HS-5 (cell line): ENCODE measurements around the gene LIPA.
"Not testable (repeated sequence)": the region's sequence is repeated elsewhere in the genome, so short reads cannot be mapped to it uniquely, and the experiment has no call there.

Experiments used
- DNase-seq: peaks from one replicate; pipeline ENCODE4 v3.0.0-alpha.2; 2012; ENCODE audit warnings: low read depth

LIPA gene

GRCh38 chr10:89270153-89270483 lies 18.5 kb upstream of the LIPA start:
- DNase-seq: no peak

- no peak for DNase-seq
Measured at GRCh38 chr10:89269433-89270152, 18.0 kb upstream of the LIPA start.

GRCh38 chr10:89266721-89267453 lies 15.3 kb upstream of the LIPA start:
- no peak for DNase-seq

DNA sequence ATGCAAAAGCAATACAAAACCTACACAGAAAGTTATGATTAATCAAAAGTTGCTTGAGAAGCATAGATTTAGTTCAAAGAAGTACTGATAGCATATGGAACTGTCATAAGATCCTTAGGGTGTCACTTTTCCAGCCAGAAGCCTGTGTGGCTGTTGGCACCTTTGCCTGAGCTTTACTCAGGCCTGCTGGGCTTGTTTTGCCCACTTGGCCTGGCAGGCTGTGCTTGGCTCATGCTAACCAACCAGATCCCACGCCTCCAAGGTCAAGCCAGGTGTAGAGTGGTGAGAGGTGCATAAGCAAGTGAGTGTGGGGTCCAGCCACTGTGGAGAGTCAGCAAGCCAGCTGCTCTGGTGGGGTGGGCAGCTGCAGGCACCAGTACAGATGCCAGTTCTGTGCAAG lies 12.0 kb upstream of the LIPA start:
- no peak for DNase-seq

DNA sequence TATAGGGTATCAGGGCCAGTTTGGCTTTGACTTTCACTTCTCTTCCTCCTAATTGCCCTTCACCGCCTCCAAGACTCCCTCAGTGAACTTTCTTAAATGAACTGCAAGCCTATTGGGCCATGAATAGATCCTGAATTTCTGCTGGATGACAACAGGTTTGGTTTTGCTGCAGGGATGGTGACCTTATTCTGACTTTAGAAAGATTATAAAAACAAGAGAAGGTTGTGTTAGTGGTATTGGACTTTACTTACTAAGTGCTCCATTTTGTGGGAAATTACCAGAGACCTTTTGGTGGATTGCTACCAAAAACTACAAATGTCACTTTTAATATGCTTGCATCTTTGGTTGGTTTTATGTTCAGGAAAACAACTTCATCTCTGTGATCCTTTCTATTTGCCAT lies 11.5 kb upstream of the LIPA start:
- DNase-seq: no peak

- peak; percentile 50 for DNase-seq
Measured at GRCh38 chr10:89262086-89263051, 10.8 kb upstream of the LIPA start.

- DNase-seq: no peak
Measured at GRCh38 chr10:89258881-89259280, 7.3 kb upstream of the LIPA start.

GRCh38 chr10:89257581-89257980 lies 6.0 kb upstream of the LIPA start:
- DNase-seq: no peak

DNA sequence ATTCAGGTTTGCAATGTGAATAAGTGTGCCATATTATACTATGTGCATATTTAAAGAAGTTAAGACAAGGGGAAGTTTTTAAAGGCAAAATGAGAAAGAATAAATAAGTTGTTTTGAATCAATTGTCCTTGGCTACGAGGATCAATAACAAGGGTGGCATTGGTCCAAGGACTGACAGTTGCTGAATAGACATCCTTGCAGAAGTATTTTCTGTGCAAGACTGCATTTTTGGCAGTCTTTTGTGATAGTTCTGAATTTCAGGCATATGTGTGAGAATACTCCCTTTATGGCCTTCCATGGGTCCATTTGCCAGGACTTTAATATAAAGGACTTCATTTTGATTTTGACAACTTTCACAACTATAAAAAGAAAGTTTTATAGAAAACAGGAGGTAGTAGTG lies 5.4 kb upstream of the LIPA start:
- no peak for DNase-seq

GRCh38 chr10:89256340-89256739 lies 4.8 kb upstream of the LIPA start:
- no peak for DNase-seq

DNA sequence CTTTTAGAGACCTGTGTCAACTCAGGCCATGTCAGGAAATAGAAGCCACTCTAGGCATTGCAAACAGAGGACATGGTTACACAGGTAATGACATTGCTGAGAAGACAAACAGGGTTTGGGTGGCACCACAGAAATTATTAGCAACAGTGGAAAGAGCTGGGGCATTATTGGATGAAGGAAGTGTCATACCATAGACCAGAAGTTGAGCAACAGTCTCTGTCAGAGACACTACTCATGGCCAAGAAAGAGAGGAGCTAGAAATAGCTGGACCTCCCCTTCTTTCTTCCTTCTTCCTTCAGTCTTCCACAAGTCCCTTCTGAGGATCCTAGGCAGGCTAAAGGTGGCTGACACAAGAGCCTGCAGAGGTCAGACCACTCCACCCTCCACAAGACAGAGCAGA lies 4.2 kb upstream of the LIPA start:
- no peak for DNase-seq

DNA sequence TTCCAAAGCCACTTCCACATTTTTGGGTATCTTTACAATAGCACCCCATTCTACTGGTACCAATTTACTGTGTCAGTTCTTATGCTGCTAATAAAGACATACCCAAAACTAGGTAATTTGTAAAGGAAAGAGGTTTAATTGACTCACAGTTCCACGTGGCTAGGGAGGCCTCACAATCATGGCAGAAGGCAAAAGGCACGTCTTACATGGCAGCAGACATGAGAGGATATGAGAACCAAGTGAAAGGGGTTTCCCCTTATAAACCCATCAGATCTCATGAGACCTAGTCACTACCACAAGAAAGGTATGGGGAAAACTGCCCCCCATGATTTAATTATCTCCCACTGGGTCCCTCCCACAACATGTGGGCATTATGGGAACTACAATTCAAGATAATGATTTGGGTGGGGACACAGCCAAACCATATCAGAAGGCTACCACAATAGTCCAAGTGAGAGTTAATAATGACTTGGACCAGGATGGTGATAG lies 3.6 kb upstream of the LIPA start:
- not testable (repeated sequence) for DNase-seq

DNA sequence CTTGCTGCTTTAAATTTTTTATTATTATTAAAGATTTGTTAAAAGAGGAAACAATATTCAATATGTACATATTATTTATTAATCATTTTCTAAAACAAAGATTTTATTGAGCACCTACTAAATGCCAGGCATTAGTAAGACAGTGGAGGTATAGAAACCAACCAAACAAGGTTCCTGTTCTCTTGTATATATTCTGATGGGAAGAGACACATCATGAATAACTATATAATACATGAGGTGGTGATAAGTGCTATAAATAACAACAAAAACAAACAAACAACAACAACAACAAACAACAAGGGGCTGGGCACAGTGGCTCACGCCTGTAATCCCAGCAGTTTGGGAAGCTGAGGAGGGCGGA lies 630 bp upstream of the LIPA start:
- no peak for DNase-seq

GRCh38 chr10:89250865-89251408 lies 638 bp downstream of the LIPA start:
- no peak for DNase-seq

DNA sequence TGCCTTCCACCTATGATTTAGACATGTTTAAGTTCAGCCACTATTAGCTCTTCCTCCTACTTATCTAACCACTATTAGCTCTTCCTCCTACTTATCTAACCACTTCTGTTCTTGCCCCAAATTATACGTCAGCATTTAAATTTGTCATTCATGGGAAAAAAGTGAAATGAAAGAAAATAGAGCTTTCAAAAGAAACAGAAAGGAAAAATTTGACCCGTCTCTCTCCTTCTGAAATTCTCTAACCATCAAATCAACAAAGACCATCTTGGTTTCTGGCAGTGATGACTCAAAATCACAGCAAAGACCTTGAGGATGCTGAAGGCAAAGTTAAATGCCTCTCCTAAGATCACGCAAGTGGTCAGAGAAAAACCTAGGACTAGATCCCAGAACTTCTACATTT lies 2.6 kb downstream of the LIPA start:
- DNase-seq: no peak

GRCh38 chr10:89247623-89248022 lies 4.0 kb downstream of the LIPA start:
- DNase-seq: not testable (repeated sequence)

- no peak for DNase-seq
Measured at GRCh38 chr10:89245802-89246201, 5.8 kb downstream of the LIPA start.

DNA sequence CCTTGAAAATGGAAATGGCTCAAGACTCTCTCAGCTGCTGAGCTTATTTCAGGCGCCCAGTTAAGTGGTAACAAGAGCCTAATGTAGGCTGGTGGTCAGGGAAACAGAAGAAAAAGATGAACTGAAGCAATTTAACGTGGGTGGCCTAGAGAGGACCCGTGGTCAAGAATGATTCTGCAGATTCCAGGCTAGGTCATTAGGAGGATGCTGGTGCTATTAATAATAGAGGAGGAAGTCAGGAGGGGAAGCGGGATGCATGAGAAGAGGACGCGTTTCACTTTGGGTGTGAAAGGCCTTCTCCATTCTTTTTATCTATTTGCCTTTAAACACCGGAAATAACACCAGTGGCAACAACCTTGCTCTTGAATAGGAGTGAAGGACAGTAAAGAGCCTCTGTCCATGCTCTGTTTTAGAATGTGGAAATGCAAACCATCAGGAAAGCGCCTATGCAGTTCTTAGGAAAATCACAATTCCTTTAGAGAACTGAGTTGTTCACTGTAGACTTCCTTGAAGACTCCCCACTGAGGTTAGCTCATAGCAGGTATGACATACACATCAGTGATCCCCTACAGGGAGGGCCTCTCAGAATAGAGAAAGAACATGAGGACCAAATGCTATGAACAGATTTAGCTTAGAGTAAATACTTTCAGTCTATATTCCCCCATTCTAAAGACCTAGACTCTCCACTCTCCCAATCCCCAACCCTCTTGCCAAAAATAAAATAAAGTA lies 8.6 kb downstream of the LIPA start:
- no peak for DNase-seq

DNA sequence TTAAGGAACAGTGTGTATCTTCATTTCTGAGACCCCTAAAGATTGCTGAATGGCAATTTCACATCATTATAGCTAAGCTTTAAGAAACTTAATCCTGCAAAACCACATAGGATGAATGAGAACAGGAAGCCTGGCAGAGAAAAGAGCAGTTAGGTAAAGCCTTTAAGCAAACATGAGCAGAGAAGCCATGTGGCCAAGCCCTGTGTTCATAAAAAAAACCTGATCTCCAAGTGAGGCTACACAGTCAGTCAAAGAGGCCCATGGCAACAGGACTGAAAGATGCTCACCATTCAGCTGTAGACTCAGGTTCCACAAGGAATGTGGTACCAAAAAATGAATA lies 9.3 kb downstream of the LIPA start:
- no peak for DNase-seq

DNA sequence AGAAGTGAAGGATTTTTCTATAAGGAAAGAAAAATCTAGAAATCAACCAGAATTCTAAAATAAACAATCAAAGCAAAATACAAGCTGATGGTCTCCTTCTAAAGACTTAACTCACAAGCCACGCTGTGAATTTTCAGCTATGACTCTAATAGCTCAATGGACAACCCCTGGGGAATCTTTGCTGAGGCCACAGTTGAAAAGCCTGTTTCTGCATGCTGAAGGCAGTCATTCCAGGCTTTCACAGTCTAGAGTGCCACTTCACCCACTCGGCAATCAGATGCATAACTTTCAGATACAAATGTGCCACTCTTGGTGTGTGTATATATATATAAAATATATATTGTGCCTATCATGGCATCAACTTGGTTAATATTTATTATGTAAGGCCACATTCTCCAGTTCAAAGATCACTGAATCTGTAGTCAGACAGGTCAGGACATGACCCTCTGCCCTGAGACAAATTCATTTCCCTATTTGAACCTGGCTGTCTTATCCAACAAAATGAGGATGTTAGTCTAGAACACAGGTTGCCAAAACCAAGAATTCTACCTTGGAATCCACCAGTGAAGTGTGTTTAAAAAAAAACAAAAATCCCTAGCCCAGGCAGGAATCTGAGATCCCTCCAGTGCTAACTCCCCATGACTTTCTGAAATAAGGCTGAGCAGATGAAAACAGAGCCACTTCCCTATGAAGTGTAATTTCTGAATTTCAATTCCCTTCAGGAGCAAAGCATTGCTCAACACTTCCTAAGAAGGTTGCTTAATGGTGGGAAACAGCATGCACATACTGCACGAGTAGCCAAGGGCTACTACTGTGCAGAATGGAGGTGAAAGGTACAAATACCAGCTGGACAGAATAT lies 9.9 kb downstream of the LIPA start:
- DNase-seq: no peak

DNA sequence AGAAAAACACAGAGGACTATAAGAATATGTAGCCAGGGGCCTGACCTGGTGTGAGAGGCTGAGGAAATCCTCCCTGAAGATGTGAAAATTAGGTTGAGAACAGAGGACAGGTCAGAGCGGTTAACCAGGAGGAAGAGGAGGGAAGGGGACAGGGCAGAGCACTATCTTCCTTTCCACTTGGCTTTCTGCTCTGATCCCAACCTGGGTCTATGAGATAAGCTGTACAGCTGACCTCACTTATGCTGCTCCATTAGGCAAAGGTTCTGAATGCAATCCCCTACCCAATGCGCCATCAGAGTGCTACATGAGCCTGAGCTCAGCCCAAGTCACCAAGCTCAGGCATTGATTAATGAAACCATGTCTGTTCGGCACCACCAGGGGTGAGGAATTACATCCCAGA lies 10.5 kb downstream of the LIPA start:
- no peak for DNase-seq
